GM23338 (cell line): ENCODE data around the gene GNG7.
"Not testable (repeated sequence)": the region's sequence is repeated elsewhere in the genome, so short reads cannot be mapped to it uniquely, and the experiment has no call there.

Experiments
- CREB1 ChIP-seq: fragments of 250-450 bp; sonication (Bioruptor Pico); IDR thresholded peaks from 2 replicates; pipeline ENCODE4 v1.5.0; 2020; ENCODE audit warnings: low read depth, mild to moderate bottlenecking, moderate library complexity
- CTCF ChIP-seq, 2 experiments: fragments of 200-600 bp in 1 of 2; sonication (generic) in 1 of 2; conservative IDR thresholded peaks; 2 replicates each; pipeline versions ENCODE4 v1.5.1 to v1.6.1; 2016 to 2017; ENCODE audit warnings: antibody characterized with exemption in 2 of 2, low read depth in 2 of 2, mild to moderate bottlenecking in 2 of 2, moderate library complexity in 1 of 2
- ETS1 ChIP-seq: IDR thresholded peaks from 2 replicates; pipeline ENCODE4 v1.6.1; 2016; ENCODE audit warnings: antibody characterized with exemption
- EZH2phosphoT487 ChIP-seq: fragments of 200-600 bp; sonication (generic); IDR thresholded peaks from one replicate; pipeline ENCODE4 v1.8.1; 2018; ENCODE audit warnings: antibody characterized with exemption; ENCODE audit not compliant: unreplicated experiment
- REST ChIP-seq: IDR thresholded peaks from one replicate; pipeline ENCODE4 v1.6.1; 2018; ENCODE audit warnings: antibody characterized with exemption; ENCODE audit not compliant: unreplicated experiment

GRCh38 chr19:2537584-2537983 is 164.9 kb downstream of the GNG7 start:
- not testable (repeated sequence) for TF ChIP-seq CTCF (conservative IDR thresholded peaks at IDR 0.05; ENCODE audit: low read depth in 2 of 2); EZH2phosphoT487; CREB1 (CRISPR knock-in tag); REST; ETS1
